Measurements from ENCODE around the gene ABCA4.

The ABCA4 gene

GRCh38 chr1:94101613-94102525 lies 19.1 kb downstream of the ABCA4 start:
- Histone ChIP-seq H3K36me3 (ENCODE audit: insufficient read depth, low read length) (no peaks in the 10 kb centered on the region), H3K9ac (ENCODE audit: low read depth, low read length) (no peak overlapping the region), H3K27me3 (ENCODE audit: control insufficient read depth, insufficient read depth, low read length) (peaks cover 35% of the 10 kb centered on the region), H3K4me1 (ENCODE audit: control insufficient read depth, insufficient read depth, low read length) (no peaks in the 10 kb centered on the region), H3K4me2 (ENCODE audit: low read length) (no peak overlapping the region), H3K4me3 (ENCODE audit: low read length) (no peak overlapping the region), H3K9me3 (replicated peaks; ENCODE audit: low read length) (no peaks in the 10 kb centered on the region)

- H3K4me1 ChIP-seq (ENCODE audit: control insufficient read depth, insufficient read depth, low read length): peaks cover 3% of the 10 kb centered on the region
- H3K9ac ChIP-seq (ENCODE audit: low read depth, low read length): no peak overlapping the region
- H3K4me2 ChIP-seq (ENCODE audit: low read length): no peak overlapping the region
- no peak overlapping the region for H3K4me3 ChIP-seq (ENCODE audit: low read length)
- no peaks in the 10 kb centered on the region for H3K9me3 ChIP-seq (replicated peaks; ENCODE audit: low read length)
- H3K27me3 ChIP-seq (ENCODE audit: control insufficient read depth, insufficient read depth, low read length): peaks cover 29% of the 10 kb centered on the region
- H3K36me3 ChIP-seq (ENCODE audit: insufficient read depth, low read length): no peaks in the 10 kb centered on the region
Measured at GRCh38 chr1:94100785-94101612, 19.9 kb downstream of the ABCA4 start.

GRCh38 chr1:94100129-94100784 lies 20.7 kb downstream of the ABCA4 start:
- H3K27me3 ChIP-seq (ENCODE audit: control insufficient read depth, insufficient read depth, low read length): peaks cover 25% of the 10 kb centered on the region
- H3K9ac ChIP-seq (ENCODE audit: low read depth, low read length): no peak overlapping the region
- H3K4me1 ChIP-seq (ENCODE audit: control insufficient read depth, insufficient read depth, low read length): peaks cover 10% of the 10 kb centered on the region

GRCh38 chr1:94099303-94099702 lies 21.6 kb downstream of the ABCA4 start:
- H3K9ac ChIP-seq (ENCODE audit: low read depth, low read length): no peak overlapping the region
- no peaks in the 10 kb centered on the region for H3K9me3 ChIP-seq (replicated peaks; ENCODE audit: low read length)
- H3K27me3 ChIP-seq (ENCODE audit: control insufficient read depth, insufficient read depth, low read length): peaks cover 19% of the 10 kb centered on the region
- no peaks in the 10 kb centered on the region for H3K36me3 ChIP-seq (ENCODE audit: insufficient read depth, low read length)
- H3K4me1 ChIP-seq (ENCODE audit: control insufficient read depth, insufficient read depth, low read length): peaks cover 20% of the 10 kb centered on the region
- no peak overlapping the region for H3K4me2 ChIP-seq (ENCODE audit: low read length)
- no peak overlapping the region for H3K4me3 ChIP-seq (ENCODE audit: low read length)

More at GRCh38 chr1:94100129-94100784, 20.7 kb downstream of the ABCA4 start:
- no peak overlapping the region for H3K4me3 ChIP-seq (ENCODE audit: low read length)
- H3K4me2 ChIP-seq (ENCODE audit: low read length): no peak overlapping the region
- H3K9me3 ChIP-seq (replicated peaks; ENCODE audit: low read length): no peaks in the 10 kb centered on the region
- H3K36me3 ChIP-seq (ENCODE audit: insufficient read depth, low read length): no peaks in the 10 kb centered on the region

GRCh38 chr1:94098585-94099111 lies 22.3 kb downstream of the ABCA4 start:
- H3K4me1 ChIP-seq (ENCODE audit: control insufficient read depth, insufficient read depth, low read length): peaks cover 26% of the 10 kb centered on the region
- H3K36me3 ChIP-seq (ENCODE audit: insufficient read depth, low read length): no peaks in the 10 kb centered on the region
- H3K4me2 ChIP-seq (ENCODE audit: low read length): no peak overlapping the region
- H3K27me3 ChIP-seq (ENCODE audit: control insufficient read depth, insufficient read depth, low read length): peaks cover 19% of the 10 kb centered on the region
- H3K9ac ChIP-seq (ENCODE audit: low read depth, low read length): no peak overlapping the region
- no peak overlapping the region for H3K4me3 ChIP-seq (ENCODE audit: low read length)
- H3K9me3 ChIP-seq (replicated peaks; ENCODE audit: low read length): no peaks in the 10 kb centered on the region

- H3K36me3 ChIP-seq (ENCODE audit: insufficient read depth, low read length): no peaks in the 10 kb centered on the region
- H3K9me3 ChIP-seq (replicated peaks; ENCODE audit: low read length): no peaks in the 10 kb centered on the region
- H3K9ac ChIP-seq (ENCODE audit: low read depth, low read length): no peak overlapping the region
- peaks cover 27% of the 10 kb centered on the region for H3K4me1 ChIP-seq (ENCODE audit: control insufficient read depth, insufficient read depth, low read length)
- H3K27me3 ChIP-seq (ENCODE audit: control insufficient read depth, insufficient read depth, low read length): peaks cover 14% of the 10 kb centered on the region
- H3K4me3 ChIP-seq (ENCODE audit: low read length): no peak overlapping the region
- H3K4me2 ChIP-seq (ENCODE audit: low read length): no peak overlapping the region
Measured at GRCh38 chr1:94096797-94097549, 24.0 kb downstream of the ABCA4 start.

GRCh38 chr1:94095744-94096469 lies 25.0 kb downstream of the ABCA4 start:
- Histone ChIP-seq H3K27me3 (ENCODE audit: control insufficient read depth, insufficient read depth, low read length) (peaks cover 3% of the 10 kb centered on the region), H3K9ac (ENCODE audit: low read depth, low read length) (peak overlapping the region; percentile 8), H3K4me3 (ENCODE audit: low read length) (no peak overlapping the region), H3K4me1 (ENCODE audit: control insufficient read depth, insufficient read depth, low read length) (peaks cover 27% of the 10 kb centered on the region), H3K4me2 (ENCODE audit: low read length) (peak overlapping the region; percentile 65), H3K9me3 (replicated peaks; ENCODE audit: low read length) (no peaks in the 10 kb centered on the region), H3K36me3 (ENCODE audit: insufficient read depth, low read length) (no peaks in the 10 kb centered on the region)

- H3K27me3 ChIP-seq (ENCODE audit: control insufficient read depth, insufficient read depth, low read length): no peaks in the 10 kb centered on the region
- H3K9ac ChIP-seq (ENCODE audit: low read depth, low read length): peak overlapping the region; percentile 8
- peak overlapping the region; percentile 36 for H3K4me3 ChIP-seq (ENCODE audit: low read length)
- peak overlapping the region; percentile 65 for H3K4me2 ChIP-seq (ENCODE audit: low read length)
- H3K36me3 ChIP-seq (ENCODE audit: insufficient read depth, low read length): no peaks in the 10 kb centered on the region
- H3K4me1 ChIP-seq (ENCODE audit: control insufficient read depth, insufficient read depth, low read length): peaks cover 27% of the 10 kb centered on the region
- H3K9me3 ChIP-seq (replicated peaks; ENCODE audit: low read length): no peaks in the 10 kb centered on the region
Measured at GRCh38 chr1:94095112-94095637, 25.8 kb downstream of the ABCA4 start.

- H3K4me3 ChIP-seq (ENCODE audit: low read length): peak overlapping the region; percentile 36
- H3K4me2 ChIP-seq (ENCODE audit: low read length): peak overlapping the region; percentile 65
- peaks cover 27% of the 10 kb centered on the region for H3K4me1 ChIP-seq (ENCODE audit: control insufficient read depth, insufficient read depth, low read length)
- no peaks in the 10 kb centered on the region for H3K9me3 ChIP-seq (replicated peaks; ENCODE audit: low read length)
- H3K36me3 ChIP-seq (ENCODE audit: insufficient read depth, low read length): no peaks in the 10 kb centered on the region
- H3K9ac ChIP-seq (ENCODE audit: low read depth, low read length): peak overlapping the region; percentile 8
- H3K27me3 ChIP-seq (ENCODE audit: control insufficient read depth, insufficient read depth, low read length): no peaks in the 10 kb centered on the region
Measured at GRCh38 chr1:94094469-94095111, 26.4 kb downstream of the ABCA4 start.

GRCh38 chr1:94093996-94094395 lies 27.0 kb downstream of the ABCA4 start:
- peak overlapping the region; percentile 8 for H3K9ac ChIP-seq (ENCODE audit: low read depth, low read length)
- H3K9me3 ChIP-seq (replicated peaks; ENCODE audit: low read length): no peaks in the 10 kb centered on the region
- H3K36me3 ChIP-seq (ENCODE audit: insufficient read depth, low read length): no peaks in the 10 kb centered on the region
- no peaks in the 10 kb centered on the region for H3K27me3 ChIP-seq (ENCODE audit: control insufficient read depth, insufficient read depth, low read length)
- peaks cover 27% of the 10 kb centered on the region for H3K4me1 ChIP-seq (ENCODE audit: control insufficient read depth, insufficient read depth, low read length)
- peak overlapping the region; percentile 10 for H3K4me3 ChIP-seq (ENCODE audit: low read length)
- H3K4me2 ChIP-seq (ENCODE audit: low read length): peak overlapping the region; percentile 65
